IMR-90 (cell line): ENCODE measurements around the gene CDH26. TPM values are rescaled to one million over a fixed set of nuclear protein-coding genes. Genes with fewer than 3 reads are reported as not detected.

Experiments
- ATAC-seq: fragments of 200-7000 bp; cut with Tn5 transposase; 2 replicates; pipeline ENCODE4 v1.9.1; 2020; ENCODE audit warnings: low read depth, mild to moderate bottlenecking, moderate library complexity
- BruUV-seq: library from RNA; stranded (reverse); fragments of 400-500 nt; replicated peaks from 2 replicates; lab custom pipeline; 2021; lab: Mats Ljungman, UMichigan
- CTCF ChIA-PET: fragments of 300-600 bp; formaldehyde crosslinking; extraction: SDS; loops from one replicate; lab custom pipeline; 2021; ENCODE audit warnings: antibody characterized with exemption; lab: Yijun Ruan, JAX
- POLR2A ChIA-PET: fragments of 300-600 bp; sonication (Branson Sonifier 250); formaldehyde crosslinking; loops from one replicate; lab custom pipeline; 2022; ENCODE audit warnings: antibody characterized with exemption; ENCODE audit not compliant: unreplicated experiment; lab: Charles Lee
- DNase-seq: peaks from one replicate; pipeline ENCODE4 v3.0.0; 2013
- H2AFZ ChIP-seq: replicated peaks from 2 replicates; pipeline ENCODE3; 2013; ENCODE audit warnings: low read length, mild to moderate bottlenecking; ENCODE audit not compliant: poor library complexity
- H2AK5ac ChIP-seq: 2 replicates; pipeline ENCODE4 v1.6.1; 2013; ENCODE audit warnings: low read depth, low read length, inconsistent platforms
- H2AK9ac ChIP-seq: replicated peaks from 2 replicates; pipeline ENCODE3; 2013; ENCODE audit warnings: mild to moderate bottlenecking, low read depth, low read length, moderate library complexity; ENCODE audit not compliant: poor library complexity
- H2BK120ac ChIP-seq: 2 replicates; pipeline ENCODE4 v1.6.1; 2013; ENCODE audit warnings: low read depth, low read length, inconsistent platforms
- H2BK15ac ChIP-seq: 3 replicates; pipeline ENCODE4 v1.6.1; 2013; ENCODE audit warnings: low read depth, low read length, inconsistent platforms
- H2BK20ac ChIP-seq: 2 replicates; pipeline ENCODE4 v1.6.1; 2013; ENCODE audit warnings: low read depth, mild to moderate bottlenecking, inconsistent platforms, low read length, moderate library complexity
- H2BK5ac ChIP-seq: 2 replicates; pipeline ENCODE4 v1.6.1; 2013; ENCODE audit warnings: mild to moderate bottlenecking, low read depth, low read length, inconsistent platforms; ENCODE audit not compliant: poor library complexity, severe bottlenecking
- H3K14ac ChIP-seq: replicated peaks from 2 replicates; pipeline ENCODE4 v1.6.1; 2013; ENCODE audit warnings: low read depth, low read length, inconsistent platforms
- H3K18ac ChIP-seq: 2 replicates; pipeline ENCODE4 v1.6.1; 2013; ENCODE audit warnings: low read depth, low read length, control low read depth
- H3K23ac ChIP-seq: 2 replicates; pipeline ENCODE4 v1.6.1; 2013; ENCODE audit warnings: low read depth, low read length, inconsistent platforms
- H3K27ac ChIP-seq: 2 replicates; pipeline ENCODE4 v1.5.1; 2013; ENCODE audit warnings: mild to moderate bottlenecking, control low read depth, low read length; ENCODE audit not compliant: insufficient read depth
- H3K27me3 ChIP-seq: 2 replicates; pipeline ENCODE4 v1.6.1; 2013; ENCODE audit warnings: low read length; ENCODE audit not compliant: control insufficient read depth, insufficient read depth
- H3K36me3 ChIP-seq: 2 replicates; pipeline ENCODE4 v1.6.1; 2013; ENCODE audit warnings: low read length, mixed read lengths; ENCODE audit not compliant: control insufficient read depth, insufficient read depth
- H3K4ac ChIP-seq: 2 replicates; pipeline ENCODE4 v1.6.1; 2013; ENCODE audit warnings: low read depth, low read length, inconsistent platforms
- H3K4me1 ChIP-seq: 2 replicates; pipeline ENCODE4 v1.6.1; 2013; ENCODE audit warnings: low read length, mixed read lengths; ENCODE audit not compliant: control insufficient read depth, insufficient read depth
- H3K4me2 ChIP-seq: 2 replicates; pipeline ENCODE4 v1.6.1; 2013; ENCODE audit warnings: low read depth, mild to moderate bottlenecking, control low read depth, low read length, moderate library complexity
- H3K4me3 ChIP-seq: 2 replicates; pipeline ENCODE4 v1.5.1; 2013; ENCODE audit warnings: low read depth, mild to moderate bottlenecking, control low read depth, low read length, moderate library complexity; ENCODE audit not compliant: insufficient read depth
- H3K56ac ChIP-seq: 2 replicates; pipeline ENCODE4 v1.6.1; 2013; ENCODE audit warnings: low read length, inconsistent platforms; ENCODE audit not compliant: insufficient read depth; ENCODE audit errors: extremely low read depth
- H3K79me1 ChIP-seq, 2 experiments: 2 replicates each; pipeline ENCODE4 v1.6.1; 2013; ENCODE audit warnings: low read length in 2 of 2, inconsistent platforms in 1 of 2, low read depth in 1 of 2
- H3K9ac ChIP-seq: 2 replicates; pipeline ENCODE4 v1.6.1; 2013; ENCODE audit warnings: low read depth, low read length, control low read depth
- H3K9me1 ChIP-seq: 2 replicates; pipeline ENCODE4 v1.6.1; 2013; ENCODE audit warnings: low read length, inconsistent platforms; ENCODE audit not compliant: insufficient read depth
- H3K9me3 ChIP-seq: 2 replicates; pipeline ENCODE4 v1.6.1; 2013; ENCODE audit warnings: low read length; ENCODE audit not compliant: control insufficient read depth, insufficient read depth
- H4K20me1 ChIP-seq: 2 replicates; pipeline ENCODE4 v1.6.1; 2013; ENCODE audit warnings: low read length, inconsistent platforms; ENCODE audit not compliant: insufficient read depth
- H4K5ac ChIP-seq: 2 replicates; pipeline ENCODE4 v1.6.1; 2013; ENCODE audit warnings: mild to moderate bottlenecking, low read depth, low read length, control low read depth
- H4K8ac ChIP-seq, 2 experiments: 2 replicates each; pipeline ENCODE4 v1.6.1; 2013; ENCODE audit warnings: low read depth in 2 of 2, low read length in 2 of 2, control low read depth in 1 of 2, inconsistent platforms in 1 of 2
- H4K91ac ChIP-seq: 2 replicates; pipeline ENCODE4 v1.6.1; 2013; ENCODE audit warnings: low read depth, low read length, inconsistent platforms; ENCODE audit not compliant: insufficient read depth
- CTCF ChIP-seq: conservative IDR thresholded peaks from 2 replicates; pipeline ENCODE4 v1.5.1; 2012; ENCODE audit warnings: mild to moderate bottlenecking, low read depth, low read length, improper control_type of control experiment
- WGBS, 2 experiments: methylation state at CpG; one replicate each; pipeline versions ENCODE4 v1.1.5 to v1.1.7; 2013; ENCODE audit warnings: missing lambda C conversion rate in 2 of 2; ENCODE audit not compliant: insufficient read length in 1 of 2; ENCODE audit errors: extremely low coverage in 2 of 2; 5-methylcytosine and 5-hydroxymethylcytosine counted together
- dilution Hi-C: fragments of 300-500 bp; cut with HindIII; formaldehyde crosslinking; loops from one replicate; pipeline ENCODE4 v1.14.3; 2018; ENCODE audit warnings: low sequenced_read_pairs; ENCODE audit not compliant: unreplicated experiment
- in situ Hi-C: fragments of 300-500 bp; cut with MboI; formaldehyde crosslinking; loops from 3 replicates; pipeline ENCODE4 v1.14.3; 2019; ENCODE audit warnings: low sequenced_read_pairs, inconsistent platforms, mixed read lengths
- intact Hi-C: fragments of 100-400 bp; cut with micrococcal nuclease; formaldehyde crosslinking; loops from 2 replicates; pipeline ENCODE4 v1.10.0; 2022
- polyA plus RNA-seq, 3 experiments: library from polyadenylated mRNA; depleted of rRNA; stranded (reverse); fragments of >200 nt; gene quantifications; 2 replicates each; pipeline ENCODE4 v1.2.3, GENCODE V29; 2012; ENCODE audit warnings: low replicate concordance in 1 of 3
- total RNA-seq: library from RNA; depleted of rRNA; stranded (reverse); fragments of >200 nt; gene quantifications from 2 replicates; pipeline ENCODE4 v1.2.3, GENCODE V29; 2012

CDH26 gene
- total and polyA plus RNA-seq, 2 of the 4 experiments (the other 2 are of a cell fraction) = not detected

GRCh38 chr20:60039526-60039925 is 81.3 kb downstream of the CDH26 start:
- no peak overlapping the region for H3K4me3 ChIP-seq
- dilution Hi-C loops = no loop called here
- CTCF ChIA-PET = no interaction called here

More at GRCh38 chr20:60039526-60039925, 81.3 kb downstream of the CDH26 start:
- Histone ChIP-seq H3K9me3 (no peaks in the 10 kb centered on the region), H2BK120ac (no peak overlapping the region), H3K4me1 (peaks cover 6% of the 10 kb centered on the region), H4K20me1 (no peaks in the 10 kb centered on the region), H2AFZ (no peak overlapping the region), H3K23ac (no peak overlapping the region), H4K91ac (no peak overlapping the region), H3K4ac (no peak overlapping the region), H2BK20ac (no peak overlapping the region), H2AK9ac (no peak overlapping the region), H4K5ac (no peak overlapping the region), H3K9me1 (peaks cover 3% of the 10 kb centered on the region), H3K27ac (no peak overlapping the region), H2BK5ac (no peak overlapping the region), H3K36me3 (no peaks in the 10 kb centered on the region), H3K18ac (no peak overlapping the region), H3K4me2 (no peak overlapping the region), H3K14ac (no peak overlapping the region), H3K9ac (no peak overlapping the region), H3K27me3 (no peaks in the 10 kb centered on the region; the same call in 1 of the 2 replicates), H2BK15ac (no peak overlapping the region), H3K79me1 (no peaks in the 10 kb centered on the region), H2AK5ac (no peak overlapping the region), H3K56ac (no peak overlapping the region), H4K8ac (no peak overlapping the region)
- no CpG with 5 or more reads among the region's 3 CpGs for WGBS, 2 experiments
- intact Hi-C loops = no loop called here
- POLR2A ChIA-PET = no interaction called here
- TF ChIP-seq CTCF = no peak
- DNase-seq (no peak), ATAC-seq (no peak)
- in situ Hi-C loops = no loop called here
- no TSS peak for BruUV-seq
